HCT116 (cell line): ENCODE results near the gene MAP3K6. TPM values are rescaled to one million over a fixed set of nuclear protein-coding genes. Genes with fewer than 3 reads are reported as not detected.
A peak's percentile ranks its signal among the peaks of the same experiment; 100 is the strongest.

ENCODE experiments used
- ATAC-seq: fragments of 200-7000 bp; cut with Tn5 transposase; 2 replicates; pipeline ENCODE4 v1.9.1; 2020; ENCODE audit warnings: mild to moderate bottlenecking, moderate library complexity
- BruUV-seq: library from RNA; stranded (reverse); fragments of 400-500 nt; replicated peaks from 2 replicates; lab custom pipeline; 2021; lab: Mats Ljungman, UMichigan
- CTCF ChIA-PET: fragments of 300-600 bp; sonication (Branson Sonifier 250); formaldehyde crosslinking; loops from one replicate; lab custom pipeline; 2021; ENCODE audit warnings: antibody characterized with exemption; lab: Charles Lee
- POLR2A ChIA-PET: fragments of 300-600, 350-600 bp; sonication (Branson Sonifier 250); formaldehyde crosslinking; loops from one replicate; lab custom pipeline; 2021; ENCODE audit warnings: antibody characterized with exemption; lab: Charles Lee
- RAD21 ChIA-PET, 2 experiments: fragments of 300-600 bp; sonication (Branson Sonifier 250); formaldehyde crosslinking; loops; one replicate each; lab custom pipeline; 2023; ENCODE audit warnings: low total read pairs in 2 of 2; ENCODE audit not compliant: uncharacterized antibody in 2 of 2, unreplicated experiment in 2 of 2, low non-redundant PET in 1 of 2; lab: Charles Lee
- DNase-seq: peaks from one replicate; pipeline ENCODE4 v3.0.0-alpha.2; 2010; ENCODE audit warnings: low read depth, low spot score
- H2AFZ ChIP-seq: fragments of 200-600 bp; shearing (Covaris generic), sonication (generic); 2 replicates; pipeline ENCODE4 v1.6.1; 2017; ENCODE audit warnings: low read depth, mixed run types, mixed read lengths, antibody characterized with exemption, low read length; ENCODE audit not compliant: poor library complexity, severe bottlenecking
- H3K27ac ChIP-seq: 2 replicates; pipeline ENCODE4 v1.5.1; 2012; ENCODE audit warnings: low read depth, low read length
- H3K27me3 ChIP-seq: fragments of 200-600 bp; sonication (generic); 2 replicates; pipeline ENCODE4 v1.6.1; 2016; ENCODE audit warnings: mixed run types, low read length, mixed read lengths; ENCODE audit not compliant: insufficient read depth
- H3K36me3 ChIP-seq, 2 experiments: fragments of 200-500 bp in 1 of 2; fragments of 200-600 bp in 1 of 2; sonication (Bioruptor generic) in 1 of 2; sonication (generic) in 1 of 2; 2 replicates each; pipeline versions ENCODE4 v1.5.1 to v1.6.1; 2014 to 2016; ENCODE audit warnings: low read length in 2 of 2, inconsistent platforms in 1 of 2, mixed read lengths in 1 of 2, mixed run types in 1 of 2; ENCODE audit not compliant: insufficient read depth in 2 of 2, control insufficient read depth in 1 of 2
- H3K4me1 ChIP-seq, 2 experiments: fragments of 200-600 bp in 1 of 2; sonication (generic) in 1 of 2; 2 replicates each; pipeline versions ENCODE4 v1.5.1 to v1.6.1; 2012 to 2017; ENCODE audit warnings: low read length in 2 of 2, inconsistent platforms in 1 of 2, mild to moderate bottlenecking in 1 of 2, mixed read lengths in 1 of 2, mixed run types in 1 of 2, moderate library complexity in 1 of 2; ENCODE audit not compliant: insufficient read depth in 2 of 2, control insufficient read depth in 1 of 2
- H3K4me2 ChIP-seq: fragments of 200-600 bp; sonication (generic); 2 replicates; pipeline ENCODE4 v1.6.1; 2017; ENCODE audit warnings: mixed run types, low read length, mixed read lengths
- H3K4me3 ChIP-seq, 2 experiments: fragments of 200-600 bp in 1 of 2; sonication (generic) in 1 of 2; replicated peaks in 1 of 2; 2 replicates each; pipeline ENCODE4 v1.5.1; 2011 to 2016; ENCODE audit warnings: low read length in 2 of 2, control low read depth in 1 of 2, low read depth in 1 of 2, mild to moderate bottlenecking in 1 of 2, mixed read lengths in 1 of 2, mixed run types in 1 of 2
- H3K79me2 ChIP-seq: fragments of 200-600 bp; sonication (generic); 2 replicates; pipeline ENCODE4 v1.6.1; 2017; ENCODE audit warnings: mild to moderate bottlenecking, mixed run types, low read length, moderate library complexity, mixed read lengths; ENCODE audit not compliant: insufficient read depth
- H3K9ac ChIP-seq: fragments of 200-600 bp; sonication (generic); 2 replicates; pipeline ENCODE4 v1.6.1; 2016; ENCODE audit warnings: low read length, mixed read lengths
- H3K9me2 ChIP-seq: fragments of 200-600 bp; sonication (generic), shearing (Covaris generic); 2 replicates; pipeline ENCODE4 v1.6.1; 2017; ENCODE audit warnings: mixed run types, mild to moderate bottlenecking, moderate library complexity; ENCODE audit not compliant: insufficient read depth
- H3K9me3 ChIP-seq, 2 experiments: fragments of 200-500 bp in 1 of 2; fragments of 200-600 bp in 1 of 2; sonication (Bioruptor generic) in 1 of 2; sonication (generic) in 1 of 2; 2 replicates each; pipeline ENCODE4 v1.6.1; 2014 to 2017; ENCODE audit warnings: low read length in 2 of 2, mixed read lengths in 2 of 2, inconsistent platforms in 1 of 2, low read depth in 1 of 2, mild to moderate bottlenecking in 1 of 2, mixed run types in 1 of 2, moderate library complexity in 1 of 2; ENCODE audit not compliant: control insufficient read depth in 1 of 2, insufficient read depth in 1 of 2
- H4K20me1 ChIP-seq: fragments of 200-600 bp; sonication (generic), shearing (Covaris generic); 2 replicates; pipeline ENCODE4 v1.6.1; 2017; ENCODE audit warnings: mixed run types, mild to moderate bottlenecking, moderate library complexity; ENCODE audit not compliant: insufficient read depth
- CBX3 ChIP-seq: IDR thresholded peaks from 2 replicates; pipeline ENCODE4 v1.6.1; 2012; ENCODE audit warnings: low read depth
- CTCF ChIP-seq, 3 experiments: fragments of 200-600 bp in 1 of 3; sonication (generic) in 1 of 3; IDR thresholded peaks in 2 of 3; conservative IDR thresholded peaks in 1 of 3; 2 replicates each; pipeline ENCODE4 v1.5.1; 2012 to 2017; ENCODE audit warnings: low read depth in 2 of 3, low read length in 2 of 3, antibody characterized with exemption in 1 of 3, borderline replicate concordance in 1 of 3, control low read depth in 1 of 3, mild to moderate bottlenecking in 1 of 3, mixed read lengths in 1 of 3, mixed run types in 1 of 3, moderate library complexity in 1 of 3; ENCODE audit not compliant: insufficient read depth in 1 of 3
- EZH2 ChIP-seq: fragments of 200-600 bp; sonication (generic); IDR thresholded peaks from 2 replicates; pipeline ENCODE4 v1.6.1; 2017; ENCODE audit warnings: antibody characterized with exemption, mixed run types
- POLR2A ChIP-seq: IDR thresholded peaks from 2 replicates; pipeline ENCODE4 v1.7.0; 2011; ENCODE audit warnings: borderline replicate concordance; ENCODE audit not compliant: insufficient read depth, insufficient read length; ENCODE audit errors: extremely low read depth
- POLR2AphosphoS5 ChIP-seq: IDR thresholded peaks from 2 replicates; pipeline ENCODE4 v1.6.1; 2011; ENCODE audit warnings: mild to moderate bottlenecking, low read depth, low read length, moderate library complexity
- ZFX ChIP-seq: fragments of 450-650 bp; IDR thresholded peaks from 2 replicates; pipeline ENCODE4 v1.6.1; 2017
- intact Hi-C: fragments of 100-400 bp; cut with micrococcal nuclease; formaldehyde crosslinking; loops from 2 replicates; pipeline ENCODE4 v1.10.0; 2022
- total RNA-seq: library from RNA; stranded (reverse); gene quantifications from one replicate; pipeline ENCODE4 v1.2.1, GENCODE V29; 2021; ENCODE audit not compliant: unreplicated experiment
- TF ChIP-seq, protein P1 (sequence below): IDR thresholded peaks from 2 replicates; pipeline ENCODE4 v1.6.1; 2012
- TF ChIP-seq, protein P2 (sequence below): IDR thresholded peaks from 2 replicates; pipeline ENCODE4 v1.6.1; 2012

The MAP3K6 gene
- total RNA-seq, 1 experiment from 2014 or later: 30.2 TPM

DNA sequence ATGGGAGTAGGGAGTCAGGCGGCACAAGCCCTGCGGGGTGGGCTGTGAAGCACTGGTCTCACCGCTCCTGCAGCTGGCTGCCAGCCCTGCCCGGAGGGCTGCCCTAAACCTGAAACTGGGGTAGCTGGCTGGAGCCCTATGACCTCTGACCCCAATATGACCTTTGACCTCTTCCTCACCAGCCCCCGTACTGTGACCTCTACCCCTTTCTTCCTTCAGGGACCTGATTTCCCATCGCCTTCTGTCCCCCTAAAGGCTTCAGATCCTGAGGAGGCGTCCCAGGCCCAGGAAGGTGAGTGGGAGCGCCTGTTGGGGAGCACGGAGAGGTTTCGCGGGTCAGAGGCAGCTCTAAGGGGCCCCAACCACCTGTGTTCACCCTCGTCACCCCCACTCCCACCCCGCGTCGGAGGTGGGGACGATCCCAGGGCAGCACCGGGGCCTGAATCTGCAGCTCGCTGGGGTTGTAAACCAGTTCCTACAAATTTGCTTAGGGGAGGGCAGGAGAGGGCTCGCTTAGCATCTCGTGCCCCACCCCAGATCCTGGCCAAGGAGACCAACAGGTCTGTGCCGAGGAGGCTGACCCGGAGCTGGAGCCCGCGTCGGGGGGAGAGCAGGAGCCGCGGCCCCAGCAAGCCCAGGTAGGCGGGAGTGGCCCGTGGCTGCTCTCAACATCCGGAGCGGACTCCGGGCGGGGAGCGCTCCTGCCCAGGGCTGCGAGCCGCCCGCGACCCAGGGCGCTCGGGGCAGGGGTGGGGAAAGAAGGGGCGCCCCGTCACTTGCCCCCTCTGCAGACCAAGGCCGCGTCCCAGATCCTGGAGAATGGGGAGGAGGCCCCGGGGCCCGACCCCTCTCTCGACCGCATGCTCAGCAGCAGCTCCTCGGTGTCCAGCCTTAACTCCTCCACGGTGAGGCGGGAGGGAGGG, 17.6 kb downstream of the MAP3K6 start:
- intact Hi-C loops: loop anchor here (1.0 kb wide), 1 partner anchor 8 kb away; no protein-coding TSS in a partner anchor
- ChIA-PET RAD21 (no interaction called here), POLR2A (interaction anchor here (1.0 to 1.3 kb wide), 2 partner anchors 8 to 17 kb away, joined by 5 to 11 read pairs; partner anchors contain the start of gene MAP3K6), CTCF (interaction anchor here (1.1 to 1.5 kb wide), 3 partner anchors 8 to 17 kb away, joined by 3 to 7 read pairs (median 4); partner anchors contain the start of gene MAP3K6)
- no peaks in the 10 kb centered on the region for H3K9me2 ChIP-seq
- no peaks in the 10 kb centered on the region for H3K27me3 ChIP-seq
- no peaks in the 10 kb centered on the region for H3K9me3 ChIP-seq
- H4K20me1 ChIP-seq: no peaks in the 10 kb centered on the region
- H3K9ac ChIP-seq: peak overlapping the region; percentile 67
- no peak overlapping the region for H2AFZ ChIP-seq
- H3K27ac ChIP-seq: peak overlapping the region; percentile 77
- no TSS peak for BruUV-seq
- H3K36me3 ChIP-seq: no peaks in the 10 kb centered on the region
- ATAC-seq: peak; percentile 86
- H3K4me3 ChIP-seq: peak overlapping the region; percentile 29 to 56
- peaks cover 26 to 41% of the 10 kb centered on the region in 2 experiments for H3K4me1 ChIP-seq
- peak; percentile 62 for DNase-seq
- peak overlapping the region; percentile 96 for H3K4me2 ChIP-seq
- TF ChIP-seq ZFX (peak; percentile 28; the same call in 1 of the 2 replicates), POLR2AphosphoS5 (peak; percentile 40; the same call in 1 of the 2 replicates), EZH2 (no peak)
- H3K79me2 ChIP-seq: 0 out of 2 replicates have a peak, but pooled peaks cover 3% of the 10 kb centered on the region

DNA sequence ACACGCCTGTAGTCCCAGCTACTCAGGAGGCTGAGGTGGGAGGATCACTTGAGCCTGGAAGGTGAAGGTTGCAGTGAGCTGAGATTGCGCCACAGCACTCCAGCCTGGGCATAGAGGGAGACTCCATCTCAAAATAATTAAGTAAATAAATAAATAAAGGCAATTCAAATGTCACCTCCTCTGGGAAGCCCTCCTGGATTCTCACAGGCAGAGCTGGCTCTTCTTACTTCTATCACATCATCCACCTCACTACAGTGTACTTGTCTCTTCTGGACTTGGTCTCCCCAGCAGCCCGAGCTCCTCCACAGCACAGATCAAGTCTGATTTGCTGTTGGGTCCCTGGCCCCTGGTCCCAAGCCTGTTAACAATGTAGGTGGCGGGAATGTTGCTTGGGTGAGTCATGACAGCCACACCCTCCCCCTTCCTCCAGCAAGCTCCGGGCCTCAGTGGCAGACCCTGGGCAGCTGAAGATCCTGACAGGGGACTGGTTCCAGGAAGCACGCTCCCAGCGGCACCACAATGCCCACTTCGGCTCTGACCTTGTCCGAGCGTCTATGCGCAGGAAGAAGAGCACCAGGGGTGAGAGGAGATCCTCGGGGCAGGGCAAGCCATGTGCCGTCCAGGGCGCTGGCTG, 19.7 kb downstream of the MAP3K6 start:
- POLR2A ChIA-PET: interaction anchor here (0.9 to 1.2 kb wide), 2 partner anchors 19 to 20 kb away, joined by 3 read pairs; partner anchors contain the start of gene MAP3K6
- CTCF ChIA-PET: interaction anchor here (1.4 kb wide), 1 partner anchor 41 kb away, joined by 3 read pairs; no protein-coding TSS in a partner anchor

More for the DNA sequence above, 19.7 kb downstream of the MAP3K6 start:
- peak overlapping the region in 1 of 2 experiments; percentile 49; a peak in 2 of 4 replicates for H3K4me3 ChIP-seq
- BruUV-seq: no TSS peak
- peak overlapping the region; percentile 58 for H3K9ac ChIP-seq
- H3K79me2 ChIP-seq: peaks cover 19% of the 10 kb centered on the region; the same call in 1 of the 2 replicates
- intact Hi-C loops: no loop called here
- H3K9me3 ChIP-seq: no peaks in the 10 kb centered on the region
- RAD21 ChIA-PET: no interaction called here
- H3K4me1 ChIP-seq: peaks cover 32 to 61% of the 10 kb centered on the region in 2 experiments
- no peak overlapping the region for H2AFZ ChIP-seq
- ATAC-seq (peak; percentile 23), DNase-seq (no peak)
- H3K36me3 ChIP-seq: no peaks in the 10 kb centered on the region
- TF ChIP-seq POLR2AphosphoS5: no peak
- no peak for TF ChIP-seq EZH2
- TF ChIP-seq POLR2A: no peak
- no peak for TF ChIP-seq CTCF (IDR thresholded peaks at IDR 0.05 in 2 of 3, conservative IDR thresholded peaks at IDR 0.05 in 1 of 3; ENCODE audit: borderline replicate concordance in 1 of 3, insufficient read depth in 1 of 3, low read depth in 2 of 3, low read length in 2 of 3)
- TF ChIP-seq, protein P1, sequence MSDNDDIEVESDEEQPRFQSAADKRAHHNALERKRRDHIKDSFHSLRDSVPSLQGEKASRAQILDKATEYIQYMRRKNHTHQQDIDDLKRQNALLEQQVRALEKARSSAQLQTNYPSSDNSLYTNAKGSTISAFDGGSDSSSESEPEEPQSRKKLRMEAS: no peak
- no peak for TF ChIP-seq CBX3
- TF ChIP-seq, protein P2, sequence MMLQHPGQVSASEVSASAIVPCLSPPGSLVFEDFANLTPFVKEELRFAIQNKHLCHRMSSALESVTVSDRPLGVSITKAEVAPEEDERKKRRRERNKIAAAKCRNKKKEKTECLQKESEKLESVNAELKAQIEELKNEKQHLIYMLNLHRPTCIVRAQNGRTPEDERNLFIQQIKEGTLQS: no peak
- H3K27ac ChIP-seq: peak overlapping the region; percentile 40
- H3K4me2 ChIP-seq: peak overlapping the region; percentile 82
- H3K27me3 ChIP-seq: no peaks in the 10 kb centered on the region
- H3K9me2 ChIP-seq: no peaks in the 10 kb centered on the region
- no peaks in the 10 kb centered on the region for H4K20me1 ChIP-seq
